HG03469 (cell line): ENCODE measurements around the gene DNAAF8.
"Not testable (repeated sequence)": the region's sequence is repeated elsewhere in the genome, so short reads cannot be mapped to it uniquely, and the experiment has no call there.

Source experiments
- ATAC-seq: cut with Tn5 transposase; IDR thresholded peaks from one replicate; pipeline ENCODE4 v1.9.1; 2021; ENCODE audit warnings: mild to moderate bottlenecking, moderate library complexity, moderate number of reproducible peaks; ENCODE audit not compliant: unreplicated experiment

DNAAF8 gene

DNA sequence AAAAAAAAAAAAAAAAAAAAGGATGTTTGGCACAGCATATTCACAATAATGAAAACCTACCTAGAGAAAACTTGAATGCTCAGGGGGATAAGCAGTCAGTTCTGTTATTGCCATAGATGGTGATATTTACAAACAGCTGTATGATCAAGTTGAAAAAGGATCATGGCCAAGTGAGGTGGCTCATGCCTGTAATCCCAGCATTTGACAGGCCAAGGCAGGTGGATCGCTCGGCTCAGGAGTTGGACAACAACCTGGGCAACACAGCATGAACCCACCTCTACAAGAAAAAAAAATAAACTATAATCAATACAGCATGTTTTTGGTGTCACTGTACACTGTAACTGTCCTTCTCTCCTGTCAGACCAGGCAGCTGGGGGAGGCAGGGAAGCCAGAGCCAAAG, 19.3 kb upstream of the DNAAF8 start:
- ATAC-seq, result no peak

- no peak for ATAC-seq
Measured at GRCh38 chr16:4718466-4718865, 15.9 kb upstream of the DNAAF8 start.

DNA sequence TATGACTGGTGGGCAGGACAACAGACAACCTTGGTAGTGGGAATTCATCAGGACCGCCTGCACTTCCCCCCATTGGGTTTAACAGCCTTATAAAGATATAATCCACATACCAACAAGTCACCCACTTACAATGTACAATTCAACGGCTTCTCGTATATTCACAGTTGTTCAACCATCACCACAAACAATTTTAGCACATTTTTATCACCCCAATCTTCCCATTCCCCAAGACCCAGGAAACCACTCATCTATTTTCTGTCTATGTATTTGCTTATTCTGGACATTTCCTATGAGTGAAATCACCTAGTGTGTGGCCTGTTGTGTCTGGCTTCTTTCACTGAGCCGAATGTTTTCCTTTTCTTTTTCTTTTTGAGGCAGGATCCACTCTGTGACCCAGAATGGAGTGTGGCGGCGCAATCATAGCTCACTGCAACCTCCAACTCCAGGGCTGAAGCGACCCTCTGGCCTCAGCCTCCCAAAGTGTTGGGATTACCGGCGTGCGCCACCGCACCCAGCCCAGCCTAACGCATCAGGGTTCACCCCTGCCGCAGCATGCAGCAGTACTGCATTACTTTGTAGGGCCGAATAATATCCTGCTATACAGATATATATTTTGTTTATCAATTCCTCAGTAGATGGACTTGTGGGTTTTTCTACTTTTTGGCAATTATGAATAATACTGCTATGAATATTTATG, 11.1 kb upstream of the DNAAF8 start:
- no peak for ATAC-seq

- ATAC-seq, result no peak
Measured at GRCh38 chr16:4724661-4725270, 9.6 kb upstream of the DNAAF8 start.

- ATAC-seq, result no peak
Measured at GRCh38 chr16:4726616-4727015, 7.7 kb upstream of the DNAAF8 start.

DNA sequence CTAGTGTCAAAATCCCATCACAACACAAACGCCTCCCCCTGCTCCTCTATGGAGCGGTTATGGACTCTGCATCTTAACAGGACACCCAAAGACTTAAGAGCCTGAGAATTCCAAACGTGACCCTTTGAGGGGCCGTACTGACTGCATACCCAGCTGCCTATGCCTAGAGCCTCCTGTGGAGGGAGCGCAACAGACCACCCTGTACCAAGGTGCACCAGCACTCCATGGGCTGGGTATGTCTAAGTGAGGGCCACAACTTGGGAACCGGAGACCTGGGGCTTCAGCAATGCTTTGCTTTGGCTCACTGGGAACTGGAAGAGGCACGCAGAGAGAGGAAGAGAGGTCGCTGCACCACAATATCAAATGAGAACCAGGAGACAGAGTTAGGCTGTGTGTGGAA, 5.7 kb upstream of the DNAAF8 start:
- no peak for ATAC-seq

GRCh38 chr16:4729876-4730275, 4.5 kb upstream of the DNAAF8 start:
- ATAC-seq, result no peak

GRCh38 chr16:4733211-4733742, 1.1 kb upstream of the DNAAF8 start:
- no peak for ATAC-seq

DNA sequence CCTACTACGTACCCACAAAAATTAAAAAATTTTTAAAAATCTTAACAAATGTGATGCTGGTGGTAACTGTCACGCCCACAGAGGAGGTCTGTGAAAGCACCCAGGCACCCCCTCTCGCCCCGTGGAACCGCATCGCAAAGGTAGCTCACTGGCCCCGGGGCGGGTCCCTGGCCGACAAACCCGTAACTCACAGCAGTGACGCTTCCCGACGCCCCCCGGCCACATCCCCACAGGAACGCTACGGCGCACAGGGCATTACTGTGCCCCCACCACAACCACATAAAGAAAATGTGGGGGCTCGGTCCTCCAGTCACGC, 632 bp upstream of the DNAAF8 start:
- no peak for ATAC-seq

DNA sequence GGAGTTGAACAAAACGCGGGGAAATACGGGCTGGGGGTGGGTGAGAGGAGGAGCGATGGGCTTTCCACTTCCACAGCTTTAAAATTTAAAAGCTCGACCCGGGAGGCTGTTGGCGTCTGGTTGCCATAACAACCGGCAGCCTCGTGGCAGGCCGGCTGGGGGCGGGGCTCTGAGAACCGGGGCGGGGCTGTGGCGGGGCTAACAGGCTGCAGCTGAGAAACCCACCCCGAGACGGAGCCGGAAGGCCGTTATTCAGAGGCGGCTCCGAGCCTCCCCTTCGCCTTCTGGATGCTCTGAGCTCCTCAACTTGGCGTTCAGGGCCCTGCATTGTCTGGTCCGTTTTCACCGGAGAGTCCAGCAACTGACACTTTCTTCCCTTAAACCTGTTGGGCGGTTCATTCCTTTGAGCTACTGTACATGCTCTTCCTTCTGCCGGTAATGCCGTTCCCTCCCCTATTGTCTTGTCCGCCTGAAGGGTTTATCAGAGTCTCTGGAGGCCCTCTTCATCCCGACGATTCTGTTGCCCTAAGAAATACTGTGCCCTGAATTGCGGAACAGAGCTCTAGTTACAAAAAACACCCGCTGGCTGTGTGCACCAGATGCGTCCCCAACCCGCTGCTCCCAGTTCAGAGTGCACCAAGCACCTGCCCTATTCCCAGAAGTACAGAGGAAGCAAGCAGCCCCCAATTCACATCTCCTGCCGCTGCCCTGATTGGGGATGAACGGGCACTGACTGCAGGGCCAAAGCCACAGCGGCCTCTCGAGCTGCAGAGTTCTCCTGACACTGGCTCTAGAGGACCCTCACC, 596 bp downstream of the DNAAF8 start:
- no peak for ATAC-seq

- no peak for ATAC-seq
Measured at GRCh38 chr16:4736546-4736945, 2.2 kb downstream of the DNAAF8 start.

DNA sequence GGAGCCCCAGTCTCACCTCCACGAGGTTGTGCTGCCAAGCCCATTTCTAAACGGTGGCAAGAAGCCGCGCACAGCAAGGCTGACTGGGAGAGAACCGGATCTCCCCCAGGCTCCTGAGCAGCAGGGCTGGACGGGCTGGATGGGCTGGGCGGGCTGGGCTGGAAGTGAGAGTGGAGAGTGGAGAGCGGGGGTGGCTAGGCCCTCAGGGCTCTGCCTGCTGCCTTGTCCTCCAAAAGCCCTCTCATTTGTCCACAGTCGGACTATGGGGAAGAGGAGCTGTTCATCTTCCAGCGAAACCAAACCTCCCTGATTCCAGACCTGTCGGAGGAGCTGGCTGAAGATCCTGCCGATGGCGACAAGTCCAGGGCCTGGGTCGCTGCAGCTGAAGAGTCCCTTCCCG, 3.2 kb downstream of the DNAAF8 start:
- ATAC-seq, result no peak

DNA sequence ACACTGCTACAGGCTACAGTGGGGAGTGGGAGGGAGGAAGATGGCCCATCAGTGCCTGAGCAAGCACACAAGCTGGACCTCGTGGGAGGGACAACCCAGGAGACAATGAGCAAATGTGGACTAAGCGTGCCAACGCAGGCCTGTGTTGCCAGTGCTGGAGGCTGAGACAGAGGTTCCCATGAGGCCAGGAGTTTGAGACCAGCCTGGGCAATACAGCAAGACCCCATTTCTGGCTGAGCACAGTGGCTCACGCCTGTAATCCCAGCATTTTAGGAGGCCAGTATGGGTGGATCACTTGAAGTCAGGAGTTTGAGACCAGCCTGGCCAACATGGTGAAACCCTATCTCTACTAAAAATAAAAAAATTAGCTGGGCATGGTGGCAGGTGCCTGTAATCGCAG, 4.0 kb downstream of the DNAAF8 start:
- ATAC-seq, result not testable (repeated sequence)

- ATAC-seq, result no peak
Measured at GRCh38 chr16:4743226-4743878, 9.0 kb downstream of the DNAAF8 start.

DNA sequence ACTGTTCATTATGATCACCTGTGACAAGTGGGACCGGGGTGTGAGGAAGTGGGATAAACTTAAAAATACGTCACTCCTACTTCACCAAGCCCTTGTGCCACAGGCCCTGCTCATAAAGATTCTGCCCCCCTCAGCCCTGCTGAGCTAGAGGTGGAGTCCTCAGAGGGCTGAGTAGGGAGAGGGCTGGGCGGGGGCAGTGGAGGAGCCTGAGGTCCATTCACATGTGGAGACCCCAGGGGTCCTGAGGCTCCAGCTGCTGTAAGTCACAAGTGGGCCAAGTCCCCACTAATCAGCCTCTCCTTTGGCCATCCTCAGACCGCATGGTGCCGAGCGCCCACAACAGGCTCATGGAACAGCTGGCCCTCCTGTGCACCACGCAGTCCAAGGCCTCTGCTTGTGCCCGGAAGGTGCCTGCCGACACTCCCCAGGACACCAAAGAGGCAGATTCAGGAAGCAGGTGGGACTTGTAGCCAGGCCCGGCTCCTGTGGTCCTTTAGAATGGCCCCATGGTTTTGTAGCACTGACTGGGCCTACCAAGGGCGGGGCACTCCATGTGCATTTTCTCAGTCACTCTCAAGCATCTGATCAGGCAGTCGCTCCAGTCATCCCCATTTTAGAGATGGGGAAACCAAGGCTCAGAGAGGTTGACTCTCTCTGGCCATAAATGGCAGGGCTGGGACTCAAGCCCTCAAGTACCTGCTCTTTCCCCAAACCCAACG, 10.4 kb downstream of the DNAAF8 start:
- no peak for ATAC-seq

- no peak for ATAC-seq
Measured at GRCh38 chr16:4745274-4745569, 10.9 kb downstream of the DNAAF8 start.

DNA sequence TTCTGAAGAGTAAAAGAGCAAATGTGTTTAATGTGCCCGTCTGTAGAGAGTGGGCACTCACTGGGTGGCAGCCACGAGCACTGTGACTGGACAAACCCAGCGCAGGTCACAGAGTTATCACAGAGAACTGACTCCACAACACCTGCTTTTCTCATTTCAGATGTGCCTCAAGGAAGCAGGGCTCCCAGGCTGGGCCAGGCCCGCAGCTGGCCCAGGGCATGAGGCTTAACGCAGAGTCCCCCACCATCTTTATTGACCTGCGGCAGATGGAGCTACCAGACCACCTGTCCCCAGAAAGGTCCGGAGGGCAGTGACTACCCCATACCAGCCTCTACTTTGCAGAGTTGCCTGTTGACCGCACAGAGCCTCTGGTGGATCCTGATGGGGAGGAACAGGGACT, 11.9 kb downstream of the DNAAF8 start:
- ATAC-seq, result no peak

DNA sequence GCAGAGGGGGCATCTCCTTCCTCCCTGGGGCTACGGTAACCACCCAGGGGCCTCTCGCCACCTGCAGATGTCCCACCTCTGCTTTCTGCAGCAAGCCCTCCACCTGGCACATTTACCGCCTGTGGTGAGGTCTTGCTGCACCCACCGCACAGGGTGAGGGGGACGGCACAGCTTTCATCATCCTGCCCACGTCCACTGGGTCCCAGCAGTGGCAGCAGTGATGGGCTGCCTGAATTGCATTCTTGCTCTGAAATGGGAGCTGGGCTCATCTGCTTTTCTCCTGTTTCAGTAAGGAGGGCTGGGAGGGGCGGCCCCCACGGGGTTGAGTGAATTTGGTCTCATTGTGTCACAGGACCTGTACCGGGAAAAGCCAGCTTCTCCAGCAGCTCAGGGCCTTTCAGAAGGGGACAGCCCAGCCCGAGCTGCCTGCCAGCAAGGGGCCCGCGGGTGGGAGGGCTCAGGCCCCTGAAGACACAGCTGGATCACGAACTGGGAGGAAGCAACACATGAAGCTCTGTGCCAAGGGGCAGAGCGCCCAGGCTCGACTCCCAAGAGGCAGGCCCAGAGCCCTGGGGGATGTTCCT, 12.7 kb downstream of the DNAAF8 start:
- ATAC-seq, result no peak

DNA sequence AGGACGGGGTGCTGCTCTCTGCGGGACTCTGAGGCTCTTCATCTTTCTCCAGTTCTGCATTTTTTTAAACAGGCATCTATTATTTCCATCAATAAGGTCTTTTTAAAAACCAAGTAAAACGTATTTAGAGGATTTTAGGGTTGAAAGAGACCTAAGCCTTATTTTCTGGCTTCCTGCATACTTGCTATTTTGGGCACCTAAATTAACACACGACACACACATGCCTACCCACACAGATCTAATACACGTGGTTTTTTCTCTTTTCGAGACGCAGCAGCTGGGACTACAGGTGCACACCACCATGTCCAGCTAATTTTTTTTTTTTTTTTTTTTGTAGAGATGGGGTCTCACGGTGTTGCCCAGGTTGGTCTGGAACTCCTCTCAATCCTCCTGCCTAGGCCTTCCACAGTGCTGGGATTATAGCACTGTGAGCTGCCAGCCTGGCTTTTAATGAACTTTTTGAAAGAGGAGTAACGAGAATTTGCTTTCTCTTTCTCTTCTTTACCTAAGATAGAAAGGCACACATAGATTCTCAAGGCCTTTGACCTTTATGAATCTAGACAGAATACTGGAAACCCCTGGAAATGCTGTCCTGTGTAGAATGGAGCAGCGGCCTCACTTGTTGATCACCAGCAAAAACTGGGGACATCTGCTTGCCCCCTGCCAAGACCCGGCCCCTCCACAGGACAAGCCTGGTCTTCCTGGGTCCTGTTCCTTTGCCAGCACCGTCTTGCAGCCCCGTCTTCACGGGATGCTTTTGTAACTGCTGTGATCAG, 13.8 kb downstream of the DNAAF8 start:
- no peak for ATAC-seq
